ENCODE data around the gene ARMC9.
"Not testable (repeated sequence)": the region's sequence is repeated elsewhere in the genome, so short reads cannot be mapped to it uniquely, and the experiment has no call there.

Gene ARMC9

GRCh38 chr2:231290321-231291015, 92.0 kb downstream of the ARMC9 start:
- DNase-seq, result no peak

DNA sequence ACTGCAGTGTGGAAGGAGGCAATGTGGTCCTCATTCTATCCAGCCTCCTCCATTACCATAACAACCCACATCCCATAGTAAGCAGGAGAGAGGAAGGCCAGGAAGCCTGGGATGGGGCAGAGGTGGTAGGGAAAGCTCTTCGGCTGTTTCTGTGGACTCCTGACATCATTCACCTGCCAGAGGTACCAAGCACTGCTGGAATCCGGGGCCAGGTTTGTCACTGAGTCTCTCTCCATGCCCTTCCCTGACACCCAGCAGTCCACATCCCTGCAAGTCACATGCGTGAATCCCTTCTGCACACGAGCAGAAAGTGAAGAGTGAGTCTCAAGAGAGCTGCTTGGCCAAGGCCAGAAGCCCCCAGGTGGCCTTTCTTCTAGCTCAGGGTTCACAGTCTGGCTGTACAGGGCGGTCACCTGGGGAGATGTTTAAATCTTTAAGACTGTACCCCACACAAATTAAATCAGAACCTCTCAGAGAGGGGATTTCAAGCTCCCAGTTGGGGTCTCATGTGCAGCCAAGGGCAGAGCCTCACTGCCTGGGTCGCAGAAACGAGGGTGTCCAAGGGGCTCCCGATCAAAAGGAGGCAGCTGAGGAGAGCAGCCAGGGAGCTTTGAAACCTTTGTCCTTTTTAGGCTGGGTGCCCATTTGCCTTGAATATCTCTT, 94.2 kb downstream of the ARMC9 start:
- DNase-seq, result no peak

GRCh38 chr2:231293163-231293562, 94.7 kb downstream of the ARMC9 start:
- DNase-seq, result no peak

DNA sequence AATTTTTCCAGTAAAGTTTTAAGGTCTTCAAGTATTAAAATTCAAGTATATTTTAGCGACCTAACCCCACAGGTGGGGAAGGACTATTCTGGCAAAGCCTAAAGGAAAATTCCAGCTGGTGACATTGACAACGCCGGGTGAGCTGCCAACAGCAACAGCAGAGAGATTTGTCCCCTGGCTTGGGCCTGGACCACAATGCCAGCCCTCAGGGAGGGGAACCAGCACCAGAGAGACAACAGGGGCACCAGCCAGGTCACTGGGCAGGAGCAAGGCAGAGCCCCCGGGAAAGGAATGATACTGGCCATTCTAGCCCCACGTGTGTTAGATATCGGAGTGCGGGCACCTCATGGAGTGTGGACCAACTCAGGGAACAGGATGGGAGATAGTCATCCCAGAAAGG, 95.7 kb downstream of the ARMC9 start:
- DNase-seq, result no peak

- DNase-seq, result no peak
Observed at GRCh38 chr2:231294571-231295362, 96.3 kb downstream of the ARMC9 start.

DNA sequence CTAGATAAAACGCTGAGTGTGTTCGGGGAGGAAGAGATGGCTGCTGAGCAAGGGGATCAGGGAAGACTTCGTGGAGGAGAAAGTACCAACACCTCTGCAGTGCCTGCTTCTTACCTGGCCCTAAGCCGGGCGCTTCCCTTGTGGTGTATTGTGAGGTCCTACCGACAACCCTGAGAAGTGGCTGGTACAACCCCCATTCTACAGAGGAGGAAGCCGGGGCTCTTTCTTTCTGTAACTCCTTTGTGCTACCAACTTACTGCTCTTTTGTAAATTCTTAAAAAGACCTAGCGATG, 96.9 kb downstream of the ARMC9 start:
- DNase-seq, result no peak

DNA sequence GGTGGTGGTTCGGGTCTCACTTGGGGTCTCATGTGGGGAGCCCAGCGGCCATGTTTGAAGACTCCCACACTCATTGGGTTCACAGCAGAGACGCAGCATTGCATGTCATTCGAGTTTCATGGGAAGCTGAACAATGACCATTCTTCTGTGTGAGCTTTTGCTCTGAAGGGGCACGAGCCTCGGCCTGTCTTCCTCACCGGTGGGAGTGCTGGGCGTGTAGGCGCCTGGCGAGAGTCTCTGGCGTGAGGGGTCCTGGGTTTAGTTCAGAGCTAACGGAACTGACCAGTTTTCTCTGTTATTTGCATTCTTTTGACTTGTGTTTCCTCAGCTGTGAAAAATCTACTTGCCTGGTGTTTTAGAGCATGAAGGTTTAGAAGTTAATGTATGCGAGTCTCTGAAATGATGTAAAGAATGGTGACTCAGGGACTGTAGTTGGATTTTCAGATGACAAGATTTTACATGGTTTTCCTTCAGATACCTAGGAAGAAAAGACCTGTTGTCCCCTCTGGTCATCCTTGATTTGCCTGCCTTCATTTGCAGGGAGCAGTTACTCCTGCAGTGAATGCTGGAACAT, 98.1 kb downstream of the ARMC9 start:
- DNase-seq, result no peak

- DNase-seq, result no peak
Observed at GRCh38 chr2:231297108-231297908, 98.9 kb downstream of the ARMC9 start.

GRCh38 chr2:231298091-231298490, 99.7 kb downstream of the ARMC9 start:
- DNase-seq, result no peak

DNA sequence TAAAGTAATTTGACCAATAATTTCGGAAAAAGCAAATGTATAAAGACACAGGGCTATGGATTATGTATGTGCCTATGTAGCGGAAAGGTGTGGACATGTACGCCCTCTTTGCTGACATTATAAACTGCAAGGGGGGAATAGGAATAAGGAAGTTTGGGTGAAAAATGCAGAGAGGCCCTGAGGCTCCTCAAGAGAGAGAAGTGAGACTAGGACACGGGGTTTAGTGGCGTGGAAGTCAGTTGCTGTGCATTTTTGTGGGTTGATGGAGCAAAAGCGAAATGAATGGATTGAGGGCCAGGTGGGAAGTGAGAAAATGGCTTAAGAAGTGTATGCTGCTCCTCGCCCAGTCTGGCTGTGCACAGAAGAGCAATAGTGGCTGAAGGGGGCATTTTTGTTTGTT, 100.8 kb downstream of the ARMC9 start:
- DNase-seq, result no peak

GRCh38 chr2:231300020-231300721, 101.7 kb downstream of the ARMC9 start:
- no peak for DNase-seq

- DNase-seq, result no peak
Observed at GRCh38 chr2:231300722-231301076, 102.3 kb downstream of the ARMC9 start.

DNA sequence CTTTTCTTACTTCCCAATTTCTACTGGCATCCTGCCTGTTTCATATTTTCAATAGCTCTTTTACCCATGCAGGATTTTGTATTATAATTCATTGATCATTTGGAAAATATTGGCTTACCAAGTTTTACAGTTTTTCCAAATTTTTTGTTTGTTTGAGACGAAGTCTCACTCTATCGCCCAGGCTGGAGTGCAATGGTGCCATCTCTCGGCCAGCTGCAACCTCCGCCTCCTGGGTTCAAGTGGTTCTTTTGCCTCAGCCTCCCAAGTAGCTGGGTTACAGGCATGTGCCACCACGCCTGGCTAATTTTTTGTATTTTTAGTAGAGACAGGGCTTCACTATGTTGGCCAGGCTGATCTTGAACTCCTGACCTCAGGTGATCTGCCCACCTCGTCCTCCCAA, 105.8 kb downstream of the ARMC9 start:
- not testable (repeated sequence) for DNase-seq

GRCh38 chr2:231305221-231305620, 106.8 kb downstream of the ARMC9 start:
- DNase-seq, result no peak

DNA sequence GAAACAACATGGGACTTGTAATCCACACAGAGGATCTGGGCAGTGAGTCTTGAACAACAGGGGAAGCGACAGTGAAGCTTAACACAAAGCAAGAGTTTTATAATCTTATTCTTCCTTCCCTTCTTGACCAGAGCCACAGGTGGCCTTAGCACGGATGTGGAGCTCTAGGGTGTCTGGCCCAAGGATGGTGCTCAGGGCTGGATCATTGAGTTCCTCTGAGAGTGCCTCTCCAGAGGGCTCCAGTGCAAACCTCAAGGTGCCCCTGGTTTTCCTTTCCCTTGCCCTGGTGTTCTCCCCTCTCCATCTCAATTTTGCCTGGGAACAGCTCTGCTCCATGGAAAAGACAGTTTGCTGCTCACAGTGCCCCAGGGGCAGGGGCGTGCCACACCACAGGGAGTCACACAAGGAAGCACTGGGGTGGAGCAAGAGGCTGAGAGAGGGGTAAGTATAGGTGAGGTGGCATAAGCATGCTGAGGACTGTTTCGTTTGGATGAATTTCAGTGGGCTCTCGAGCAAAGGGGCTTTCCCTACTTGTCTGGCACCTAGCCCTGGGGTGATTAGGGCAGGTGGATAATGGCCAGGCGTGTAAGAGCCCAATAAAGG, 108.5 kb downstream of the ARMC9 start:
- DNase-seq, result no peak

DNA sequence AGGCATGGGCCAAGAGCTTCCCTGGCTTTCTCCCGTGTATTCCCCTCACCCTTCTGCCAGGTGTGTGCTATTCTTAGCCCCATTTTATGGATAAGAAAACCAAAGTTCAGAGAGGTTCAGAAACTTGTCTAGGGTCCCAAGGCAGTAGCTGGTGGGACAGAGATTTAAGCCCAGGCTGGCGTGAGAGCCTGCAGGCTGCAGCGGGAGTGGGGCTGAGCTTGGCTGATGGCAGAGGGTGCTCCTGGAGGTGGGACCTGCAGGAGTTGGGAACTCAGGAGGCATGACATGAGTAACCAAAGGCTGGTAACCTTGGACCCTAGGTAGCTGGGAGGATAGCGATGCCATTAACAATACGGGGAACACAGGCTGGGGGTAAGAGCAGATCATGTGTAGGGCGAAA, 109.8 kb downstream of the ARMC9 start:
- DNase-seq, result no peak

- no peak for DNase-seq
Observed at GRCh38 chr2:231308631-231309428, 110.4 kb downstream of the ARMC9 start.

GRCh38 chr2:231312066-231312465, 113.6 kb downstream of the ARMC9 start:
- no peak for DNase-seq

DNA sequence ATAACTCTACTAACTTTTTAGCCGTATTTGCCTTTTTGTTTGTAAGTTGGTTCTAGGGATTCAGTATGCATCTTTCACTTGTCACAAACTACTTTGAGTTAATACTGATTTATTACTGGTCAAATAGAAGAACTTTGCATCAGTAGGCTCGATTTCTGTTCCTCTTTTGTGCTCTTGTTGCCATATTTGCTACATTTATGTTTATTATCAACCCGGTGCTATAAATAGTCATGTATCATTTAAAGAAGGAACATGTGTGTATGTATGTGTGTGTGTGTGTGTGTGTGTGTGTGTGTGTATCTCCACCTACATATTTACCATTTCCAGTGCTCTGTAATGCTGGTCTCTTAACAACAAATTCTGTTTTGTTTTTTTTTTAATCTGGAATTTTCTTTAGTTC, 117.5 kb downstream of the ARMC9 start:
- no peak for DNase-seq

DNA sequence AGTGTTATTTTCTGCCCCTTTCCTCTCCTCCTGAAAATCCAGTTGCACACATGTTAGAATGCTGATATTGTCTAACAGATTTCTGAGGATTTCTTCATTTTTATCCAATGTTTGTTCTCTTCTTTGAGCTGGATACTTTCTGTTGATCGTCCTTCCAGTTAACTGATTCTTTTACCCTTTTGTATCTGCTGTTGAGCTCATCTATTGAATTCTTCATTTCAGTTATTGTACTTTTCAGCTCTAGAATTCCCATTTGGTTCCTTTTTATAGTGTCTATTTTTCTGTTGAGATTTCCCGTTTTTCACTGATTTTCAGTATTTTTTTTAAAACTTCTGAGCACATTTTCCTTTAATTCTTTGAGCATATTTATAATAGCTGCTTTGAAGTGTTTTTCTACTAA, 119.1 kb downstream of the ARMC9 start:
- DNase-seq, result no peak

- DNase-seq, result no peak
Observed at GRCh38 chr2:231318436-231318835, 120.0 kb downstream of the ARMC9 start.
